Measurements from ENCODE around the gene RGL1.

RGL1 gene

DNA sequence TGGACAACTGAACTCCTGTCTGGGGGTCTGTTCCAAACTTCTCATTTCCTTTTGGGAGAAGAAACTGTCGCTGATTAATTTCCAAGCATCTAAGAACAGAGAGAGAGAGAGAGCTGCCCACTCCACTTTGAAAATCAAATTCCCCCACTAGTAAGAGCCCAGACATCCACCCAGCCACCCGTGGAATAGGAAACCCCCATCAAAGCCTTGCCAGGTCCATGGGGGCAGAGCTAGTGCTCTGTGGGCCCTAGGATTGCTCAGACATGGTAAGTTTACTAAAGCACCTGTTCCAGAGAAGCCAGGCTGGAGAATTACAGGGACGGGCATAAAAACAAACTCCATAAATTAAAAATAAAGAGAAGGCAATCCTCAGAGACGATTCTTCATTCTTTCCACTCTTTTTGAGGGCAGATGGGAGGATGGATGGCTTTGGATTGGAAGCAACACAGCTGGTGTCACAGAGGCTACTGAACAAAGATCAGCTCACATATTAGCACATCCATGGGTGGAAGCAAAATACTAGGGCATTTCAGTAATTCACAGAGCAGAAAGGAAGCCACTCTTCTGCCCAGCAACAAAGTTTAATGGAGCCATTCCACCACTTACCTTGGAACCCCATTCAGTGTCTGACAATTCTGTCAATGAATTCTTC lies 128.7 kb downstream of the RGL1 start:
- CTCF ChIA-PET: interaction anchor here (0.6 to 1.3 kb wide), 2 partner anchors 9 to 18 kb away, joined by 3 read pairs; no protein-coding TSS in a partner anchor

More for the DNA sequence above, 128.7 kb downstream of the RGL1 start:
- Histone ChIP-seq H3K9me3 (ENCODE audit: control insufficient read depth, insufficient read depth, low read depth, low read length) (no peaks in the 10 kb centered on the region), H3K27ac (ENCODE audit: extremely low read depth, low read depth, low read length) (no peak overlapping the region), H3K4me3 (ENCODE audit: low read depth, low read length) (no peak overlapping the region), H3K4me1 (ENCODE audit: control insufficient read depth, insufficient read depth, low read length) (no peaks in the 10 kb centered on the region), H3K36me3 (ENCODE audit: control insufficient read depth in 2 of 2, insufficient read depth in 1 of 2, low read length in 2 of 2) (peaks cover 0 to 2% of the 10 kb centered on the region in 2 experiments; a peak in 1 of 3 replicates)
- POLR2A ChIA-PET: interaction anchor here (1.0 kb wide), 1 partner anchor 9 kb away, joined by 3 read pairs; no protein-coding TSS in a partner anchor
- TF ChIP-seq ZNF37A (tag by site-specific recombination; IDR thresholded peaks at IDR 0.05) (no peak), ZIC2 (tag by site-specific recombination; IDR thresholded peaks at IDR 0.05) (no peak), ZNF48 (tag by site-specific recombination; IDR thresholded peaks at IDR 0.05) (no peak), ZNF24 (tag by site-specific recombination; IDR thresholded peaks at IDR 0.05) (no peak), ZNF621 (tag by site-specific recombination; IDR thresholded peaks at IDR 0.05) (no peak), KLF10 (tag by site-specific recombination; IDR thresholded peaks at IDR 0.05) (no peak), ZNF558 (tag by site-specific recombination; IDR thresholded peaks at IDR 0.05) (no peak), ZNF221 (tag by site-specific recombination; IDR thresholded peaks at IDR 0.05; ENCODE audit: borderline replicate concordance) (no peak), ZNF184 (tag by site-specific recombination; IDR thresholded peaks at IDR 0.05) (no peak), ZNF174 (tag by site-specific recombination; IDR thresholded peaks at IDR 0.05) (no peak)
- TF ChIP-seq, protein P1, sequence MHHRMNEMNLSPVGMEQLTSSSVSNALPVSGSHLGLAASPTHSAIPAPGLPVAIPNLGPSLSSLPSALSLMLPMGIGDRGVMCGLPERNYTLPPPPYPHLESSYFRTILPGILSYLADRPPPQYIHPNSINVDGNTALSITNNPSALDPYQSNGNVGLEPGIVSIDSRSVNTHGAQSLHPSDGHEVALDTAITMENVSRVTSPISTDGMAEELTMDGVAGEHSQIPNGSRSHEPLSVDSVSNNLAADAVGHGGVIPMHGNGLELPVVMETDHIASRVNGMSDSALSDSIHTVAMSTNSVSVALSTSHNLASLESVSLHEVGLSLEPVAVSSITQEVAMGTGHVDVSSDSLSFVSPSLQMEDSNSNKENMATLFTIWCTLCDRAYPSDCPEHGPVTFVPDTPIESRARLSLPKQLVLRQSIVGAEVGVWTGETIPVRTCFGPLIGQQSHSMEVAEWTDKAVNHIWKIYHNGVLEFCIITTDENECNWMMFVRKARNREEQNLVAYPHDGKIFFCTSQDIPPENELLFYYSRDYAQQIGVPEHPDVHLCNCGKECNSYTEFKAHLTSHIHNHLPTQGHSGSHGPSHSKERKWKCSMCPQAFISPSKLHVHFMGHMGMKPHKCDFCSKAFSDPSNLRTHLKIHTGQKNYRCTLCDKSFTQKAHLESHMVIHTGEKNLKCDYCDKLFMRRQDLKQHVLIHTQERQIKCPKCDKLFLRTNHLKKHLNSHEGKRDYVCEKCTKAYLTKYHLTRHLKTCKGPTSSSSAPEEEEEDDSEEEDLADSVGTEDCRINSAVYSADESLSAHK (tag by site-specific recombination; IDR thresholded peaks at IDR 0.05): no peak
- TF ChIP-seq, protein P2, sequence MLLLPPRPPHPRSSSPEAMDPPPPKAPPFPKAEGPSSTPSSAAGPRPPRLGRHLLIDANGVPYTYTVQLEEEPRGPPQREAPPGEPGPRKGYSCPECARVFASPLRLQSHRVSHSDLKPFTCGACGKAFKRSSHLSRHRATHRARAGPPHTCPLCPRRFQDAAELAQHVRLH (tag by site-specific recombination; IDR thresholded peaks at IDR 0.05): no peak
- TF ChIP-seq, protein P3, sequence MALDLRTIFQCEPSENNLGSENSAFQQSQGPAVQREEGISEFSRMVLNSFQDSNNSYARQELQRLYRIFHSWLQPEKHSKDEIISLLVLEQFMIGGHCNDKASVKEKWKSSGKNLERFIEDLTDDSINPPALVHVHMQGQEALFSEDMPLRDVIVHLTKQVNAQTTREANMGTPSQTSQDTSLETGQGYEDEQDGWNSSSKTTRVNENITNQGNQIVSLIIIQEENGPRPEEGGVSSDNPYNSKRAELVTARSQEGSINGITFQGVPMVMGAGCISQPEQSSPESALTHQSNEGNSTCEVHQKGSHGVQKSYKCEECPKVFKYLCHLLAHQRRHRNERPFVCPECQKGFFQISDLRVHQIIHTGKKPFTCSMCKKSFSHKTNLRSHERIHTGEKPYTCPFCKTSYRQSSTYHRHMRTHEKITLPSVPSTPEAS (tag by site-specific recombination; IDR thresholded peaks at IDR 0.05): no peak
- TF ChIP-seq, protein P4, sequence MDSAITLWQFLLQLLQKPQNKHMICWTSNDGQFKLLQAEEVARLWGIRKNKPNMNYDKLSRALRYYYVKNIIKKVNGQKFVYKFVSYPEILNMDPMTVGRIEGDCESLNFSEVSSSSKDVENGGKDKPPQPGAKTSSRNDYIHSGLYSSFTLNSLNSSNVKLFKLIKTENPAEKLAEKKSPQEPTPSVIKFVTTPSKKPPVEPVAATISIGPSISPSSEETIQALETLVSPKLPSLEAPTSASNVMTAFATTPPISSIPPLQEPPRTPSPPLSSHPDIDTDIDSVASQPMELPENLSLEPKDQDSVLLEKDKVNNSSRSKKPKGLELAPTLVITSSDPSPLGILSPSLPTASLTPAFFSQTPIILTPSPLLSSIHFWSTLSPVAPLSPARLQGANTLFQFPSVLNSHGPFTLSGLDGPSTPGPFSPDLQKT (IDR thresholded peaks at IDR 0.05; ENCODE audit: borderline replicate concordance, low read depth, low read length): no peak
- TF ChIP-seq, protein P5, sequence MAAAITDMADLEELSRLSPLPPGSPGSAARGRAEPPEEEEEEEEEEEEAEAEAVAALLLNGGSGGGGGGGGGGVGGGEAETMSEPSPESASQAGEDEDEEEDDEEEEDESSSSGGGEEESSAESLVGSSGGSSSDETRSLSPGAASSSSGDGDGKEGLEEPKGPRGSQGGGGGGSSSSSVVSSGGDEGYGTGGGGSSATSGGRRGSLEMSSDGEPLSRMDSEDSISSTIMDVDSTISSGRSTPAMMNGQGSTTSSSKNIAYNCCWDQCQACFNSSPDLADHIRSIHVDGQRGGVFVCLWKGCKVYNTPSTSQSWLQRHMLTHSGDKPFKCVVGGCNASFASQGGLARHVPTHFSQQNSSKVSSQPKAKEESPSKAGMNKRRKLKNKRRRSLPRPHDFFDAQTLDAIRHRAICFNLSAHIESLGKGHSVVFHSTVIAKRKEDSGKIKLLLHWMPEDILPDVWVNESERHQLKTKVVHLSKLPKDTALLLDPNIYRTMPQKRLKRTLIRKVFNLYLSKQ (tag by site-specific recombination; IDR thresholded peaks at IDR 0.05; ENCODE audit: borderline replicate concordance): no peak
- TF ChIP-seq, protein P6, sequence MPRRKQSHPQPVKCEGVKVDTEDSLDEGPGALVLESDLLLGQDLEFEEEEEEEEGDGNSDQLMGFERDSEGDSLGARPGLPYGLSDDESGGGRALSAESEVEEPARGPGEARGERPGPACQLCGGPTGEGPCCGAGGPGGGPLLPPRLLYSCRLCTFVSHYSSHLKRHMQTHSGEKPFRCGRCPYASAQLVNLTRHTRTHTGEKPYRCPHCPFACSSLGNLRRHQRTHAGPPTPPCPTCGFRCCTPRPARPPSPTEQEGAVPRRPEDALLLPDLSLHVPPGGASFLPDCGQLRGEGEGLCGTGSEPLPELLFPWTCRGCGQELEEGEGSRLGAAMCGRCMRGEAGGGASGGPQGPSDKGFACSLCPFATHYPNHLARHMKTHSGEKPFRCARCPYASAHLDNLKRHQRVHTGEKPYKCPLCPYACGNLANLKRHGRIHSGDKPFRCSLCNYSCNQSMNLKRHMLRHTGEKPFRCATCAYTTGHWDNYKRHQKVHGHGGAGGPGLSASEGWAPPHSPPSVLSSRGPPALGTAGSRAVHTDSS (tag by site-specific recombination; IDR thresholded peaks at IDR 0.05): no peak
- TF ChIP-seq, protein P7, sequence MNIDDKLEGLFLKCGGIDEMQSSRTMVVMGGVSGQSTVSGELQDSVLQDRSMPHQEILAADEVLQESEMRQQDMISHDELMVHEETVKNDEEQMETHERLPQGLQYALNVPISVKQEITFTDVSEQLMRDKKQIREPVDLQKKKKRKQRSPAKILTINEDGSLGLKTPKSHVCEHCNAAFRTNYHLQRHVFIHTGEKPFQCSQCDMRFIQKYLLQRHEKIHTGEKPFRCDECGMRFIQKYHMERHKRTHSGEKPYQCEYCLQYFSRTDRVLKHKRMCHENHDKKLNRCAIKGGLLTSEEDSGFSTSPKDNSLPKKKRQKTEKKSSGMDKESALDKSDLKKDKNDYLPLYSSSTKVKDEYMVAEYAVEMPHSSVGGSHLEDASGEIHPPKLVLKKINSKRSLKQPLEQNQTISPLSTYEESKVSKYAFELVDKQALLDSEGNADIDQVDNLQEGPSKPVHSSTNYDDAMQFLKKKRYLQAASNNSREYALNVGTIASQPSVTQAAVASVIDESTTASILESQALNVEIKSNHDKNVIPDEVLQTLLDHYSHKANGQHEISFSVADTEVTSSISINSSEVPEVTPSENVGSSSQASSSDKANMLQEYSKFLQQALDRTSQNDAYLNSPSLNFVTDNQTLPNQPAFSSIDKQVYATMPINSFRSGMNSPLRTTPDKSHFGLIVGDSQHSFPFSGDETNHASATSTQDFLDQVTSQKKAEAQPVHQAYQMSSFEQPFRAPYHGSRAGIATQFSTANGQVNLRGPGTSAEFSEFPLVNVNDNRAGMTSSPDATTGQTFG (tag by site-specific recombination; IDR thresholded peaks at IDR 0.05; ENCODE audit: borderline replicate concordance): no peak
